ENCODE data around the gene HIVEP1.
A peak's percentile ranks its signal among the peaks of the same experiment; 100 is the strongest.

HIVEP1 gene

GRCh38 chr6:12190252-12190651, 178.1 kb downstream of the HIVEP1 start:
- no peak for DNase-seq (ENCODE audit: low read depth)

DNA sequence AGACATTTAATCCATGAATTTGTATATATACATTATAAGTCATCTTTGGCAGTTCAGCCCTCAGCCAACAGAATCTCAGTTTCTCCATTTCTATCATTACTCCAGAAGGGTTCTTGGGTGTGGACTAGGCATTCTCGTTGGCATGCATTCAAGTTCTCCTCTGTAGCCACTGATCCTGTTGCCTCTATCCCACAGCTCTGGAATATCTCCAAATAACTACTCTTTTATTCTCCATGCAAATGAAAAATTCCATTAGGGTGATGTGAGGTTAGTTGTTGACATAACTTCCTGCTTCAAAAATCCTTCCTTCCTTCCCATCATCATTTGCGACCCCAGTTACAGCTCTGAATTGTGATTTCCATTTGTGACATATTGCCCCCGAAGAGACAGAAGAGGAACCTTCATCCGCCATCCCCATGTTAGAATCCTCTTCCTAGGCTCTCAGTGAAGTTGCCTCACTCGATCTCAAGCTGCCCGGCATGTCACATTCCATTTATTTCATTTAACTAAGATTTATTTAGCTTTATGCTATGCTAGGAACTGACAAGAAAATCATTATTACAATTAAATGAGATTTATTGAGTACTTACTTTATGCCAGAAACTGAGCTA, 184.3 kb downstream of the HIVEP1 start:
- DNase-seq (ENCODE audit: low read depth), result peak; percentile 14

DNA sequence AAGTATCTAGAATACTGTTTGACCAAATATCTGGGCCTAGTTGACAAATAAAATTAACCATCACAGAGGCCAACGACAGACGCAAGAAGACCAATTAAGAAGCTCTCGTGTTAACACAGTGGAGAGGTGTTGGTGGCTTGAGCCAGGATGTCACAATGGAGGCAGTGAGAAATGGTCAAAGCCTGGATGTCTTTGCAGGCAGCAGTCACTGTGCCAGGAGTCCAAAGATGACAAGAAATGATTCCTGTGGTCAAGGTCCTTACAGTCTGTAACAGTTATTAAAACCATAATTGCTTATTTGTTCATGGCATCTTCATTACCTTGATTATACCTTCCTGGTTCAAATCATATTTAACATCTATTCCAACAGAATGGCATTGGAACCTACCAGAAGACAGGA, 186.7 kb downstream of the HIVEP1 start:
- no peak for DNase-seq (ENCODE audit: low read depth)

GRCh38 chr6:12200015-12200564, 188.0 kb downstream of the HIVEP1 start:
- DNase-seq (ENCODE audit: low read depth), result no peak

DNA sequence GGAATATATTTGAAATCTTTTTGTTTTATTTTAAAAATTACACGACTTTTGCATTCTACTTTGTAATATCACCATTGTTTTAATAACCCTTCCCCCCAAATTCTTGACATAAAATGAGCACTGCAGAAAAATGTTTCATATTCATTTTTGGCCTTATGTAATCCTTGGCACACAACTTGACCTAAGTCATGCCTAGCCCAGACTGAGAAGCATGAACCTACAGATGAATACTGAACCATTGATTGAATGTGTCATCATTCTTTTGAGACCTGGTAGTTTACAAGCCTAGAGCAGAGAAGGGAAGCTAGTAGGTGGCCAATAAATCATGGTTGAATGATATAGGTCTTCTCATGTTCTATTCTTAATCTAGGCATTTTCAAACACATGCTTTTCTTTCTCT, 188.6 kb downstream of the HIVEP1 start:
- no peak for DNase-seq (ENCODE audit: low read depth)

- DNase-seq (ENCODE audit: low read depth), result no peak
These were observed 190.9 kb downstream of the HIVEP1 start for GRCh38 chr6:12203001-12203400.

- DNase-seq (ENCODE audit: low read depth), result peak; percentile 11
These were observed 196.1 kb downstream of the HIVEP1 start for GRCh38 chr6:12208190-12208589.

DNA sequence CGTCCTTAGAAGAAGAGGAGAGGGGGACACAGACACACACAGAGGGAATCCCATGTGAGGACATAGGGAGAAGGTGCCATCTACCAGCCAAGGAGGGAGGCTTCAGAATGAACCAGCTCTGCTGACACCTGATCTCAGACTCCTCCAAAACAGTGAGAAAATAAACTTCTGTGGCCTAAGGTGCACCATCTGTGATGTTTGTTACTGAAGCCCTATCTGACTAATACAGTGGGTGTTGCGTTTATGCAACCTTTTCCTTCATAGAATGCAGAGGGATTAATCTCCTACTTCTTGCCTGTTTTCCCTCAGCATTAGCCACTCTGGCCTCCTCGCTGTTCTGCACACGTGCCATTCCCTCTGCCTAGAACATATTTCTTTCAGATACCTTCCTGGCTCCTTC, 196.6 kb downstream of the HIVEP1 start:
- DNase-seq (ENCODE audit: low read depth), result no peak

Measured in GM04504 (cell line).